Ishikawa (cell line): ENCODE data around the gene DND1.

ENCODE experiments used
- CEBPB ChIP-seq: IDR thresholded peaks from 2 replicates; pipeline ENCODE4 v1.6.1; 2012
- CREB1 ChIP-seq: IDR thresholded peaks from 2 replicates; pipeline ENCODE4 v1.6.1; 2012; ENCODE audit warnings: low read depth
- EP300 ChIP-seq: IDR thresholded peaks from 2 replicates; pipeline ENCODE4 v1.6.1; 2012; ENCODE audit warnings: borderline replicate concordance
- MAX ChIP-seq: IDR thresholded peaks from 2 replicates; pipeline ENCODE4 v1.6.1; 2012
- REST ChIP-seq: IDR thresholded peaks from 2 replicates; pipeline ENCODE4 v1.6.1; 2012; ENCODE audit warnings: low read depth, mild to moderate bottlenecking
- TAF1 ChIP-seq: IDR thresholded peaks from 2 replicates; pipeline ENCODE4 v1.6.1; 2012; ENCODE audit warnings: low read depth, mild to moderate bottlenecking
- USF1 ChIP-seq: IDR thresholded peaks from 2 replicates; pipeline ENCODE4 v1.6.1; 2012
- YY1 ChIP-seq: IDR thresholded peaks from 2 replicates; pipeline ENCODE4 v1.6.1; 2012; ENCODE audit warnings: low read depth

GRCh38 chr5:140696891-140697492, 23.6 kb upstream of the DND1 start:
- TF ChIP-seq EP300 (no peak), MAX (no peak), REST (no peak), YY1 (no peak), CREB1 (no peak), TAF1 (no peak), CEBPB (no peak), USF1 (no peak)
